K562 (cell line): Measurements from ENCODE around the gene BHLHE23.

Source experiments
- EZH2 ChIP-seq: IDR thresholded peaks from 2 replicates; pipeline ENCODE4 v1.6.1; 2012; ENCODE audit warnings: low read depth, mild to moderate bottlenecking, inconsistent platforms, low read length, borderline replicate concordance
- FOXM1 ChIP-seq, 2 experiments: fragments of 450-650 bp in 1 of 2; sonication (generic) in 1 of 2; formaldehyde crosslinking in 1 of 2; IDR thresholded peaks; 2 replicates each; pipeline versions ENCODE4 v1.6.1 to v1.9.0; 2017 to 2022; ENCODE audit warnings: low read depth in 2 of 2, mild to moderate bottlenecking in 2 of 2, missing genetic modification reagents in 1 of 2, moderate library complexity in 1 of 2
- KDM4B ChIP-seq, 2 experiments: fragments of 450-650 bp in 1 of 2; sonication (generic) in 1 of 2; IDR thresholded peaks; 2 replicates each; pipeline ENCODE4 v1.6.1; 2016 to 2017; ENCODE audit warnings: borderline replicate concordance in 2 of 2, antibody characterized with exemption in 1 of 2, low read depth in 1 of 2, mild to moderate bottlenecking in 1 of 2
- STAT5B ChIP-seq: fragments of 250-450 bp; sonication (Bioruptor Pico); IDR thresholded peaks from 2 replicates; pipeline ENCODE4 v1.8.0; 2021; ENCODE audit warnings: mild to moderate bottlenecking, inconsistent platforms

DNA sequence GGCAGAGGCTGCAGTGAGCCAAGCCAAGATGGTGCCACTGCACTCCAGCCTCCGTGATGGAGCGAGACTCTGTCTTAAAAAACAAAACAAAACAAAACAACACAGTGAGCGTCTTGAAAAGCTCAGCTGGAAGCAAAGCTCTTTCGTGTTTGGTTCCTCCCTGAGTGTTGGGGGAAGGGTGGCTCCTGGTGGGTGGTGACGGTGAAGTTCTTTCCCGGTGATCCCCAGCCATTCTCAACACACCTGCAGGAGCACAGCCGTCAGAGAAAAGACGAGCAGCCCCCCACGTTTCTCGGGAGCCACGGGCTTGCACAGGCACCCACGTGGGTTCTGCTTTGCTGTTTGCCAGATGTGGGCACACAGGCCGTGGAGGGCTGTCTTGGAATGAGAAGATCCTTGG is 3.2 kb downstream of the BHLHE23 start:
- TF ChIP-seq FOXM1 (IDR thresholded peaks at IDR 0.05; ENCODE audit: low read depth), result no peak
- TF ChIP-seq FOXM1 (CRISPR knock-in tag; IDR thresholded peaks at IDR 0.05; ENCODE audit: low read depth), result no peak
- TF ChIP-seq EZH2, result no peak
- no peak for TF ChIP-seq KDM4B (IDR thresholded peaks at IDR 0.05; ENCODE audit: borderline replicate concordance in 2 of 2, low read depth in 1 of 2)
- TF ChIP-seq STAT5B (CRISPR knock-in tag), result no peak
